SU-DHL-6 (cell line): ENCODE measurements around the gene CFAP410.

ENCODE experiments used
- H2AFZ ChIP-seq: fragments of 200-600 bp; sonication (generic); 2 replicates; pipeline ENCODE4 v1.6.1; 2014; ENCODE audit warnings: low read depth, mild to moderate bottlenecking, moderate library complexity, mixed read lengths, antibody characterized with exemption, low read length; ENCODE audit not compliant: severe bottlenecking
- H3F3A ChIP-seq: fragments of 200-600 bp; shearing (Covaris generic); 2 replicates; pipeline ENCODE4 v1.6.0; 2016; ENCODE audit warnings: antibody characterized with exemption, mild to moderate bottlenecking; ENCODE audit not compliant: insufficient read depth
- H3K27ac ChIP-seq: fragments of 200-600 bp; sonication (generic); 2 replicates; pipeline ENCODE4 v1.5.1; 2016; ENCODE audit warnings: low read depth, mild to moderate bottlenecking, low read length, moderate library complexity, mixed read lengths
- H3K27me3 ChIP-seq: fragments of 200-600 bp; sonication (generic), shearing (Covaris generic); 2 replicates; pipeline ENCODE4 v1.6.0; 2014; ENCODE audit warnings: mild to moderate bottlenecking, low read length
- H3K36me3 ChIP-seq: fragments of 200-600 bp; sonication (generic); 2 replicates; pipeline ENCODE4 v1.6.1; 2014; ENCODE audit warnings: mild to moderate bottlenecking, low read length, mixed read lengths
- H3K4me2 ChIP-seq: fragments of 300-600, 200-600 bp; shearing (Covaris generic), sonication (generic); 2 replicates; pipeline ENCODE4 v1.6.0; 2014; ENCODE audit warnings: low read length, low read depth, mild to moderate bottlenecking; ENCODE audit not compliant: poor library complexity, severe bottlenecking
- H3K4me3 ChIP-seq: fragments of 200-600 bp; sonication (generic); 2 replicates; pipeline ENCODE4 v1.5.1; 2014; ENCODE audit warnings: antibody characterized with exemption, low read length, mild to moderate bottlenecking, mixed read lengths; ENCODE audit not compliant: insufficient read depth, poor library complexity, severe bottlenecking
- H3K79me2 ChIP-seq: fragments of 200-600 bp; sonication (generic); 2 replicates; pipeline ENCODE4 v1.6.1; 2014; ENCODE audit warnings: mild to moderate bottlenecking, low read length, moderate library complexity; ENCODE audit not compliant: insufficient read depth
- H3K9ac ChIP-seq: fragments of 200-600 bp; sonication (generic); 2 replicates; pipeline ENCODE4 v1.7.0; 2014; ENCODE audit warnings: mild to moderate bottlenecking, low read length
- H3K9me2 ChIP-seq: fragments of 200-600 bp; sonication (generic); replicated peaks from 2 replicates; pipeline ENCODE4 v1.6.1; 2014; ENCODE audit warnings: low read length; ENCODE audit not compliant: insufficient read depth
- H3K9me3 ChIP-seq: fragments of 200-600 bp; sonication (generic); 2 replicates; pipeline ENCODE4 v1.6.1; 2014; ENCODE audit warnings: low read length, mixed read lengths; ENCODE audit not compliant: insufficient read depth
- H4K20me1 ChIP-seq: fragments of 200-600 bp; sonication (generic); 2 replicates; pipeline ENCODE4 v1.6.1; 2014; ENCODE audit warnings: low read depth, mild to moderate bottlenecking, antibody characterized with exemption, low read length, moderate library complexity, mixed read lengths
- CTCF ChIP-seq: fragments of 200-600 bp; sonication (generic); IDR thresholded peaks from one replicate; pipeline ENCODE4 v1.5.1; 2017; ENCODE audit warnings: antibody characterized with exemption, mild to moderate bottlenecking, low read length, moderate library complexity; ENCODE audit not compliant: insufficient read depth, poor library complexity, severe bottlenecking
- EZH2phosphoT487 ChIP-seq: fragments of 200-600 bp; sonication (generic), shearing (Covaris generic); conservative IDR thresholded peaks from 2 replicates; pipeline ENCODE4 v1.6.1; 2018; ENCODE audit warnings: mild to moderate bottlenecking, antibody characterized with exemption, low read length, moderate library complexity, mixed read lengths

CFAP410 gene

GRCh38 chr21:44348861-44349260 is 9.7 kb upstream of the CFAP410 start:
- TF ChIP-seq EZH2phosphoT487: no peak
- TF ChIP-seq CTCF: no peak
- Histone ChIP-seq H4K20me1 (no peaks in the 10 kb centered on the region), H3K4me2 (no peak overlapping the region), H3K4me3 (no peak overlapping the region), H3K9ac (no peak overlapping the region), H3K27me3 (no peaks in the 10 kb centered on the region), H3K9me3 (no peaks in the 10 kb centered on the region), H2AFZ (no peak overlapping the region), H3K36me3 (no peaks in the 10 kb centered on the region), H3K27ac (no peak overlapping the region), H3K79me2 (no peaks in the 10 kb centered on the region), H3F3A (no peaks in the 10 kb centered on the region), H3K9me2 (no peaks in the 10 kb centered on the region)

- TF ChIP-seq EZH2phosphoT487 (no peak), CTCF (no peak)
- Histone ChIP-seq H3K27me3 (no peaks in the 10 kb centered on the region), H3K4me2 (no peak overlapping the region), H3K27ac (no peak overlapping the region), H3F3A (no peaks in the 10 kb centered on the region), H2AFZ (no peak overlapping the region), H3K9ac (no peak overlapping the region), H3K9me3 (no peaks in the 10 kb centered on the region), H3K79me2 (no peaks in the 10 kb centered on the region), H4K20me1 (no peaks in the 10 kb centered on the region), H3K9me2 (no peaks in the 10 kb centered on the region), H3K36me3 (no peaks in the 10 kb centered on the region), H3K4me3 (no peak overlapping the region)
These were observed 8.8 kb upstream of the CFAP410 start for GRCh38 chr21:44347911-44348451.

- H4K20me1 ChIP-seq: no peaks in the 10 kb centered on the region
- H3K36me3 ChIP-seq: no peaks in the 10 kb centered on the region
- H2AFZ ChIP-seq: no peak overlapping the region
- no peak overlapping the region for H3K4me3 ChIP-seq
- H3K9ac ChIP-seq: no peak overlapping the region
- H3K79me2 ChIP-seq: no peaks in the 10 kb centered on the region
- H3K4me2 ChIP-seq: no peak overlapping the region
- TF ChIP-seq CTCF: no peak
- TF ChIP-seq EZH2phosphoT487: no peak
- no peaks in the 10 kb centered on the region for H3K9me2 ChIP-seq
- H3K27ac ChIP-seq: no peak overlapping the region
- H3K9me3 ChIP-seq: no peaks in the 10 kb centered on the region
- H3K27me3 ChIP-seq: no peaks in the 10 kb centered on the region
- H3F3A ChIP-seq: no peaks in the 10 kb centered on the region
These were observed 6.3 kb upstream of the CFAP410 start for GRCh38 chr21:44345495-44345894.
